ENCODE measurements around the gene POLG2.

- no peak for TF ChIP-seq SIX5 (IDR thresholded peaks at IDR 0.05; ENCODE audit: low read depth, low read length)
- no peak for TF ChIP-seq ZNF274 (IDR thresholded peaks at IDR 0.05; ENCODE audit: borderline replicate concordance, extremely low read depth, low read length)
- no peak for TF ChIP-seq NRF1 (IDR thresholded peaks at IDR 0.05; ENCODE audit: low read depth, low read length)
- TF ChIP-seq MAX (IDR thresholded peaks at IDR 0.05) = no peak
- TF ChIP-seq JUND (IDR thresholded peaks at IDR 0.05; ENCODE audit: low read length) = no peak
- TF ChIP-seq EP300 (IDR thresholded peaks at IDR 0.05; ENCODE audit: borderline replicate concordance in 1 of 2, low read depth in 2 of 2, low read length in 2 of 2) = no peak
- no peak for TF ChIP-seq CHD2 (IDR thresholded peaks at IDR 0.05; ENCODE audit: low read length)
- no peak for TF ChIP-seq TAF1 (IDR thresholded peaks at IDR 0.05; ENCODE audit: low read depth, low read length)
- TF ChIP-seq EZH2 (IDR thresholded peaks at IDR 0.05; ENCODE audit: low read depth, low read length, severe bottlenecking) = no peak
- TF ChIP-seq CTCF (IDR thresholded peaks at IDR 0.05; ENCODE audit: control extremely low read depth in 1 of 3, insufficient read depth in 1 of 3, low read depth in 1 of 3, low read length in 3 of 3) = no peak
- no peak for TF ChIP-seq E2F6 (IDR thresholded peaks at IDR 0.05)
- no peak for TF ChIP-seq SUZ12 (IDR thresholded peaks at IDR 0.05; ENCODE audit: low read length)
- no peak for TF ChIP-seq YY1 (IDR thresholded peaks at IDR 0.05; ENCODE audit: low read depth, low read length)
Observed at GRCh38 chr17:64515419-64515818, 18.6 kb upstream of the POLG2 start.
